ENCODE measurements around the gene ANO2. TPM values are rescaled to one million over a fixed set of nuclear protein-coding genes. Genes with fewer than 3 reads are reported as not detected.

The ANO2 gene
- total RNA-seq, 1 donor from 2014 or later: not detected

GRCh38 chr12:5967645-5968415 is 22.8 kb upstream of the ANO2 start:
- DNase-seq (ENCODE audit: low read depth) (no peak), FAIRE-seq (no peak)
- TF ChIP-seq CTCF (IDR thresholded peaks at IDR 0.05; ENCODE audit: insufficient read depth, low read length, severe bottlenecking): no peak

GRCh38 chr12:5966486-5967095 is 21.5 kb upstream of the ANO2 start:
- DNase-seq (ENCODE audit: low read depth) (no peak), FAIRE-seq (no peak)
- Histone ChIP-seq H3K4me3 (ENCODE audit: low read depth, low read length) (no peak overlapping the region), H3K27me3 (ENCODE audit: control insufficient read depth, insufficient read depth, low read length) (no peaks in the 10 kb centered on the region), H3K36me3 (ENCODE audit: control insufficient read depth, insufficient read depth, low read length) (no peaks in the 10 kb centered on the region)
- no peak for TF ChIP-seq CTCF (IDR thresholded peaks at IDR 0.05; ENCODE audit: insufficient read depth, low read length, severe bottlenecking)

More at GRCh38 chr12:5967645-5968415, 22.8 kb upstream of the ANO2 start:
- H3K36me3 ChIP-seq (ENCODE audit: control insufficient read depth, insufficient read depth, low read length): no peaks in the 10 kb centered on the region
- H3K27me3 ChIP-seq (ENCODE audit: control insufficient read depth, insufficient read depth, low read length): no peaks in the 10 kb centered on the region
- no peak overlapping the region for H3K4me3 ChIP-seq (ENCODE audit: low read depth, low read length)

- no peak overlapping the region for H3K4me3 ChIP-seq (ENCODE audit: low read depth, low read length)
- peak; percentile 19 for DNase-seq (ENCODE audit: low read depth)
- H3K27me3 ChIP-seq (ENCODE audit: control insufficient read depth, insufficient read depth, low read length): no peaks in the 10 kb centered on the region
- H3K36me3 ChIP-seq (ENCODE audit: control insufficient read depth, insufficient read depth, low read length): no peaks in the 10 kb centered on the region
- no peak for FAIRE-seq
- peak; percentile 91 for TF ChIP-seq CTCF (IDR thresholded peaks at IDR 0.05; ENCODE audit: insufficient read depth, low read length, severe bottlenecking)
These were observed 20.9 kb upstream of the ANO2 start for GRCh38 chr12:5965950-5966383.

GRCh38 chr12:5964913-5965900 is 20.1 kb upstream of the ANO2 start:
- no peak for FAIRE-seq
- DNase-seq (ENCODE audit: low read depth): peak; percentile 26
- H3K36me3 ChIP-seq (ENCODE audit: control insufficient read depth, insufficient read depth, low read length): no peaks in the 10 kb centered on the region
- no peak overlapping the region for H3K4me3 ChIP-seq (ENCODE audit: low read depth, low read length)
- H3K27me3 ChIP-seq (ENCODE audit: control insufficient read depth, insufficient read depth, low read length): no peaks in the 10 kb centered on the region
- TF ChIP-seq CTCF (IDR thresholded peaks at IDR 0.05; ENCODE audit: insufficient read depth, low read length, severe bottlenecking): no peak

GRCh38 chr12:5963515-5963914 is 18.5 kb upstream of the ANO2 start:
- Histone ChIP-seq H3K36me3 (ENCODE audit: control insufficient read depth, insufficient read depth, low read length) (no peaks in the 10 kb centered on the region), H3K27me3 (ENCODE audit: control insufficient read depth, insufficient read depth, low read length) (no peaks in the 10 kb centered on the region), H3K4me3 (ENCODE audit: low read depth, low read length) (no peak overlapping the region)
- FAIRE-seq (no peak), DNase-seq (ENCODE audit: low read depth) (no peak)
- TF ChIP-seq CTCF (IDR thresholded peaks at IDR 0.05; ENCODE audit: insufficient read depth, low read length, severe bottlenecking): no peak

All from bronchial epithelial cell (primary cell).